Measurements from ENCODE around the gene EIF3J.
"Not testable (repeated sequence)": the region's sequence is repeated elsewhere in the genome, so short reads cannot be mapped to it uniquely, and the experiment has no call there.

The EIF3J gene

GRCh38 chr15:44501768-44502366 lies 35.1 kb upstream of the EIF3J start:
- peak; percentile 14 for DNase-seq (ENCODE audit: extremely low read depth, low read depth)
- peak; percentile 57 for TF ChIP-seq CTCF (IDR thresholded peaks at IDR 0.05; ENCODE audit: low read depth, low read length)

- TF ChIP-seq CTCF (IDR thresholded peaks at IDR 0.05; ENCODE audit: low read depth, low read length) = no peak
- DNase-seq (ENCODE audit: extremely low read depth, low read depth) = no peak
Observed at GRCh38 chr15:44516436-44516835, 20.5 kb upstream of the EIF3J start.

GRCh38 chr15:44519537-44519936 lies 17.4 kb upstream of the EIF3J start:
- no peak for DNase-seq (ENCODE audit: extremely low read depth, low read depth)
- TF ChIP-seq CTCF (IDR thresholded peaks at IDR 0.05; ENCODE audit: low read depth, low read length) = no peak

GRCh38 chr15:44525018-44525417 lies 11.9 kb upstream of the EIF3J start:
- TF ChIP-seq CTCF (IDR thresholded peaks at IDR 0.05; ENCODE audit: low read depth, low read length) = no peak
- DNase-seq (ENCODE audit: extremely low read depth, low read depth) = no peak

- no peak for DNase-seq (ENCODE audit: extremely low read depth, low read depth)
- no peak for TF ChIP-seq CTCF (IDR thresholded peaks at IDR 0.05; ENCODE audit: low read depth, low read length)
Observed at GRCh38 chr15:44527241-44527640, 9.7 kb upstream of the EIF3J start.

GRCh38 chr15:44529864-44530604 lies 6.9 kb upstream of the EIF3J start:
- no peak for TF ChIP-seq CTCF (IDR thresholded peaks at IDR 0.05; ENCODE audit: low read depth, low read length)
- DNase-seq (ENCODE audit: extremely low read depth, low read depth) = no peak

- no peak for DNase-seq (ENCODE audit: extremely low read depth, low read depth)
- no peak for TF ChIP-seq CTCF (IDR thresholded peaks at IDR 0.05; ENCODE audit: low read depth, low read length)
Observed at GRCh38 chr15:44530653-44531052, 6.3 kb upstream of the EIF3J start.

GRCh38 chr15:44532275-44532674 lies 4.7 kb upstream of the EIF3J start:
- DNase-seq (ENCODE audit: extremely low read depth, low read depth) = not testable (repeated sequence)

All from AG09319 (cell line).